Measurements from ENCODE around the gene FAM110D. TPM values are rescaled to one million over a fixed set of nuclear protein-coding genes. Genes with fewer than 3 reads are reported as not detected.

The FAM110D gene
- total RNA-seq, 1 experiment from 2014 or later, result 0.55 TPM

Other genes starting within 250 kb of the FAM110D start
- 9.4 to 11.8 TPM (median 11.5 TPM) in 3 replicates for gene PAFAH2, start 161.0 kb upstream of the FAM110D start, total RNA-seq (2021)
- gene EXTL1, start 137.3 kb upstream of the FAM110D start, total RNA-seq (2021), result 1.3 to 2.1 TPM (median 1.9 TPM) in 3 replicates
- 0.15 to 0.41 TPM (median 0.41 TPM) in 3 replicates for gene SLC30A2, start 113.0 kb upstream of the FAM110D start, total RNA-seq (2021)
- gene TRIM63, start 91.4 kb upstream of the FAM110D start, total RNA-seq (2021), result not detected in 3 replicates
- gene PDIK1L, start 47.3 kb upstream of the FAM110D start, total RNA-seq (2021), result 4.0 to 5.5 TPM (median 4.3 TPM) in 3 replicates
- gene C1orf232, start 9.9 kb downstream of the FAM110D start, total RNA-seq (2021), result not detected in 3 replicates
- gene ZNF593, start 10.8 kb downstream of the FAM110D start, total RNA-seq (2021), result 39.6 to 49.1 TPM (median 43.3 TPM) in 3 replicates
- gene ZNF593OS, start 12.8 kb downstream of the FAM110D start, total RNA-seq (2021), result not detected in 3 replicates
- gene CNKSR1, start 18.4 kb downstream of the FAM110D start, total RNA-seq (2021), result 18.0 to 20.5 TPM (median 19.7 TPM) in 3 replicates
- gene CATSPER4, start 31.5 kb downstream of the FAM110D start, total RNA-seq (2021), result 0.35 to 0.85 TPM (median 0.55 TPM) in 3 replicates
- gene CEP85, start 75.1 kb downstream of the FAM110D start, total RNA-seq (2021), result 32.0 to 40.8 TPM (median 35.3 TPM) in 3 replicates
- 70.8 to 92.9 TPM (median 92.3 TPM) in 3 replicates for gene SH3BGRL3, start 121.0 kb downstream of the FAM110D start, total RNA-seq (2021)
- gene UBXN11, start 147.6 kb downstream of the FAM110D start, total RNA-seq (2021), result 12.4 to 14.1 TPM (median 14.1 TPM) in 3 replicates
- 2.8 to 3.7 TPM (median 3.4 TPM) in 3 replicates for gene CD52, start 158.9 kb downstream of the FAM110D start, total RNA-seq (2021)
- gene CRYBG2, start 195.1 kb downstream of the FAM110D start, total RNA-seq (2021), result 14.4 to 21.1 TPM (median 17.8 TPM) in 3 replicates
- gene ZNF683, start 213.7 kb downstream of the FAM110D start, total RNA-seq (2021), result not detected in 3 replicates